GM23338 (cell line): ENCODE measurements around the gene SH2D3C. TPM values are rescaled to one million over a fixed set of nuclear protein-coding genes. Genes with fewer than 3 reads are reported as not detected.

Experiments
- ATAC-seq: fragments of 200-7000 bp; cut with Tn5 transposase; 3 replicates; pipeline ENCODE4 v1.9.1; 2020
- DNase-seq: peaks from one replicate; pipeline ENCODE4 v3.0.0-alpha.2; 2015; ENCODE audit warnings: low spot score
- H2AFZ ChIP-seq: fragments of 200-600 bp; sonication (generic); 2 replicates; pipeline ENCODE4 v1.8.0; 2016; ENCODE audit warnings: antibody characterized with exemption, mild to moderate bottlenecking, moderate library complexity
- H3F3A ChIP-seq: fragments of 200-600 bp; sonication (generic); replicated peaks from 2 replicates; pipeline ENCODE4 v1.8.0; 2017; ENCODE audit warnings: antibody characterized with exemption, mixed run types, low read depth
- H3K27ac ChIP-seq: fragments of 200-600 bp; sonication (generic); 2 replicates; pipeline ENCODE4 v1.6.1; 2016; ENCODE audit warnings: low read depth
- H3K27me3 ChIP-seq: fragments of 200-600 bp; sonication (generic); 2 replicates; pipeline ENCODE4 v1.8.0; 2016; ENCODE audit warnings: mild to moderate bottlenecking, mixed run types, moderate library complexity; ENCODE audit not compliant: insufficient read depth
- H3K36me3 ChIP-seq: fragments of 200-600 bp; sonication (generic); 2 replicates; pipeline ENCODE4 v1.8.0; 2016; ENCODE audit warnings: mild to moderate bottlenecking; ENCODE audit not compliant: insufficient read depth
- H3K4me1 ChIP-seq: fragments of 200-600 bp; sonication (generic); 2 replicates; pipeline ENCODE4 v1.8.0; 2016; ENCODE audit warnings: mild to moderate bottlenecking, moderate library complexity; ENCODE audit not compliant: insufficient read depth
- H3K4me2 ChIP-seq: fragments of 200-600 bp; sonication (generic); 2 replicates; pipeline ENCODE4 v1.7.1; 2017; ENCODE audit warnings: mixed run types
- H3K4me3 ChIP-seq: fragments of 200-600 bp; sonication (generic); 2 replicates; pipeline ENCODE4 v1.6.1; 2016; ENCODE audit warnings: mixed run types
- H3K79me2 ChIP-seq: fragments of 200-600 bp; sonication (generic); replicated peaks from 2 replicates; pipeline ENCODE4 v1.8.0; 2017; ENCODE audit warnings: mild to moderate bottlenecking; ENCODE audit not compliant: insufficient read depth
- H3K9me2 ChIP-seq: fragments of 200-600 bp; sonication (generic); 2 replicates; pipeline ENCODE4 v1.8.0; 2017; ENCODE audit not compliant: insufficient read depth
- H4K20me1 ChIP-seq: fragments of 200-600 bp; sonication (generic); replicated peaks from 2 replicates; pipeline ENCODE4 v1.8.0; 2017; ENCODE audit warnings: mild to moderate bottlenecking; ENCODE audit not compliant: insufficient read depth
- H3K27ac Mint-ChIP-seq: 2 replicates; pipeline ENCODE4 v1.8.0; 2020; ENCODE audit warnings: inconsistent platforms, mild to moderate bottlenecking, moderate library complexity, mixed read lengths
- H3K27me3 Mint-ChIP-seq: 3 replicates; pipeline ENCODE4 v1.8.0; 2022; ENCODE audit warnings: low read depth, mild to moderate bottlenecking, moderate library complexity, mixed read lengths, inconsistent platforms; ENCODE audit not compliant: insufficient read depth, poor library complexity
- H3K36me3 Mint-ChIP-seq: 3 replicates; pipeline ENCODE4 v1.8.0; 2021; ENCODE audit warnings: low read depth, mild to moderate bottlenecking, inconsistent platforms, moderate library complexity, mixed read lengths
- H3K4me1 Mint-ChIP-seq: 3 replicates; pipeline ENCODE4 v1.8.0; 2020; ENCODE audit warnings: mild to moderate bottlenecking, inconsistent platforms, mixed read lengths
- H3K4me3 Mint-ChIP-seq: 3 replicates; pipeline ENCODE4 v1.8.0; 2021; ENCODE audit warnings: moderate library complexity, mild to moderate bottlenecking, inconsistent platforms, mixed read lengths
- H3K9me3 Mint-ChIP-seq: 3 replicates; pipeline ENCODE4 v1.8.0; 2020; ENCODE audit warnings: moderate library complexity, mild to moderate bottlenecking, inconsistent platforms, mixed read lengths
- CREB1 ChIP-seq: fragments of 250-450 bp; sonication (Bioruptor Pico); IDR thresholded peaks from 2 replicates; pipeline ENCODE4 v1.5.0; 2020; ENCODE audit warnings: low read depth, mild to moderate bottlenecking, moderate library complexity
- EZH2 ChIP-seq: fragments of 200-600 bp; sonication (generic); IDR thresholded peaks from one replicate; pipeline ENCODE4 v1.8.0; 2017; ENCODE audit warnings: antibody characterized with exemption, mild to moderate bottlenecking, low read depth; ENCODE audit not compliant: unreplicated experiment
- EZH2phosphoT487 ChIP-seq: fragments of 200-600 bp; sonication (generic); IDR thresholded peaks from one replicate; pipeline ENCODE4 v1.8.1; 2018; ENCODE audit warnings: antibody characterized with exemption; ENCODE audit not compliant: unreplicated experiment
- NANOG ChIP-seq: IDR thresholded peaks from 2 replicates; pipeline ENCODE4 v1.6.1; 2016; ENCODE audit warnings: antibody characterized with exemption, borderline replicate concordance
- REST ChIP-seq: IDR thresholded peaks from one replicate; pipeline ENCODE4 v1.6.1; 2018; ENCODE audit warnings: antibody characterized with exemption; ENCODE audit not compliant: unreplicated experiment
- ZNF331 ChIP-seq: fragments of 250-450 bp; sonication (Bioruptor Pico); IDR thresholded peaks from 2 replicates; pipeline ENCODE4 v1.5.0; 2020; ENCODE audit warnings: low read depth, mild to moderate bottlenecking, moderate library complexity
- ZNF462 ChIP-seq: fragments of 250-450 bp; sonication (Bioruptor Pico); IDR thresholded peaks from 2 replicates; pipeline ENCODE4 v1.5.0; 2020; ENCODE audit warnings: mild to moderate bottlenecking, moderate library complexity
- polyA plus RNA-seq: library from polyadenylated mRNA; unstranded; fragments of >200 nt; fragmentation: Nextera tagmentation; extraction: Ambion mirVana; gene quantifications from 2 replicates; pipeline ENCODE4 v1.2.1, GENCODE V29; 2016
- total RNA-seq: library from RNA; depleted of rRNA; stranded (reverse); fragments of >200 nt; shearing (Covaris generic); gene quantifications from 2 replicates; pipeline ENCODE4 v1.2.3, GENCODE V29; 2014
- TF ChIP-seq, protein P1 (sequence below): IDR thresholded peaks from 2 replicates; pipeline ENCODE4 v1.6.1; 2016; ENCODE audit warnings: antibody characterized with exemption

SH2D3C gene
- total and polyA plus RNA-seq, 2 experiments from 2014 or later: 4.2 to 4.5 TPM

DNA sequence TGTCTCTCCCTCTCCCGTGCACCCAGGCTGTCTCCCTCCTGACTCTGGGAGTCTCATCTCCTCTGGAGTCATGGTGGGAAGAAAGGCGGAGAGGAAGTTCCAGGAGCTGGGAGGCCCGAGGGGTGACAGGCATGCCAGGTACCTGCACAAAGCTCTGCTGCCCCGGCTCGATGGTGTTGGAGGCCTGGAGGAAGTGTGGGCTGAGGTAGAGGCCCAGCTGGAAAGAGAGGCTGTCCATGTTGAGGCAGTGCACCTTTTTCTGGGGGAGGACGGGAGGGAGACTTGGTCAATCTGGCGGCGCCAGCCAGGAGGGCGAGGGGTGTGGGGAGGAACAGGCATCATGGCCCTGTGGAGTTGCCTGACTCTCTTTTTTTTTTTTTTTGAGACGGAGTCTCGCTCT is 40.1 kb upstream of the SH2D3C start:
- Histone ChIP-seq H3K36me3 (no peaks in the 10 kb centered on the region), H3K27ac (no peak overlapping the region), H3K4me2 (no peak overlapping the region), H3K4me3 (no peak overlapping the region), H3K4me1 (no peaks in the 10 kb centered on the region), H3F3A (no peaks in the 10 kb centered on the region), H3K27me3 (no peaks in the 10 kb centered on the region), H3K79me2 (no peaks in the 10 kb centered on the region), H4K20me1 (no peaks in the 10 kb centered on the region; the same call in 1 of the 2 replicates), H2AFZ (no peak overlapping the region), H3K9me2 (no peaks in the 10 kb centered on the region)
- Mint-ChIP-seq H3K4me1 (no peaks in the 10 kb centered on the region), H3K27me3 (peaks cover 19% of the 10 kb centered on the region), H3K9me3 (no peaks in the 10 kb centered on the region), H3K27ac (no peak overlapping the region), H3K36me3 (peaks cover 14% of the 10 kb centered on the region; the same call in 2 of the 3 replicates), H3K4me3 (no peak overlapping the region)
- ATAC-seq: no peak
- TF ChIP-seq NANOG: no peak
- no peak for TF ChIP-seq EZH2phosphoT487
- TF ChIP-seq ZNF331 (CRISPR knock-in tag): no peak
- TF ChIP-seq EZH2: no peak
- TF ChIP-seq, protein P1, sequence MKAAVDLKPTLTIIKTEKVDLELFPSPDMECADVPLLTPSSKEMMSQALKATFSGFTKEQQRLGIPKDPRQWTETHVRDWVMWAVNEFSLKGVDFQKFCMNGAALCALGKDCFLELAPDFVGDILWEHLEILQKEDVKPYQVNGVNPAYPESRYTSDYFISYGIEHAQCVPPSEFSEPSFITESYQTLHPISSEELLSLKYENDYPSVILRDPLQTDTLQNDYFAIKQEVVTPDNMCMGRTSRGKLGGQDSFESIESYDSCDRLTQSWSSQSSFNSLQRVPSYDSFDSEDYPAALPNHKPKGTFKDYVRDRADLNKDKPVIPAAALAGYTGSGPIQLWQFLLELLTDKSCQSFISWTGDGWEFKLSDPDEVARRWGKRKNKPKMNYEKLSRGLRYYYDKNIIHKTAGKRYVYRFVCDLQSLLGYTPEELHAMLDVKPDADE: no peak
- no peak for TF ChIP-seq CREB1 (CRISPR knock-in tag)
- no peak for TF ChIP-seq REST
- no peak for TF ChIP-seq ZNF462 (CRISPR knock-in tag)
- DNase-seq: no peak
